Common myeloid progenitor, CD34-positive (primary cell): ENCODE measurements around the gene SWT1.
A peak's percentile ranks its signal among the peaks of the same experiment; 100 is the strongest.

Experiments used
- CTCF ChIA-PET: fragments of 350-600 bp; sonication (Branson Sonifier 250); formaldehyde crosslinking; loops from one replicate; lab custom pipeline; 2021; ENCODE audit warnings: antibody characterized with exemption; lab: Charles Lee
- POLR2A ChIA-PET: fragments of 350-600 bp; sonication (Branson Sonifier 250); formaldehyde crosslinking; loops from one replicate; lab custom pipeline; 2021; ENCODE audit warnings: antibody characterized with exemption; lab: Charles Lee
- DNase-seq, 3 donors: peaks; one replicate each; pipeline versions ENCODE4 v3.0.0 to v3.0.0-alpha.2; 2013
- H3K27ac ChIP-seq, 2 experiments: 1 replicate in 1 of 2; 2 replicates in 1 of 2; pipeline ENCODE4 v1.7.0; 2013; ENCODE audit warnings: inconsistent platforms in 2 of 2, low read length in 2 of 2, mild to moderate bottlenecking in 2 of 2, low read depth in 1 of 2, moderate library complexity in 1 of 2; ENCODE audit not compliant: severe bottlenecking in 2 of 2, insufficient read depth in 1 of 2, poor library complexity in 1 of 2
- H3K27me3 ChIP-seq, 5 experiments: replicated peaks in 2 of 5; 1 replicate in 3 of 5; 2 replicates in 2 of 5; pipeline versions ENCODE4 v1.6.1 to v1.7.0; 2013; ENCODE audit warnings: low read length in 4 of 5, mild to moderate bottlenecking in 2 of 5, moderate library complexity in 2 of 5, inconsistent platforms in 1 of 5; ENCODE audit not compliant: insufficient read depth in 5 of 5, control insufficient read depth in 4 of 5
- H3K36me3 ChIP-seq, 4 experiments: 1 replicate in 2 of 4; 2 replicates in 2 of 4; pipeline versions ENCODE4 v1.6.1 to v1.7.0; 2013; ENCODE audit warnings: low read length in 3 of 4, control low read depth in 1 of 4, mild to moderate bottlenecking in 1 of 4; ENCODE audit not compliant: control insufficient read depth in 4 of 4, insufficient read depth in 4 of 4
- H3K4me1 ChIP-seq, 4 experiments: 1 replicate in 3 of 4; 2 replicates in 1 of 4; pipeline versions ENCODE4 v1.6.1 to v1.7.1; 2013; ENCODE audit warnings: low read length in 3 of 4, mild to moderate bottlenecking in 3 of 4, control low read depth in 1 of 4, inconsistent platforms in 1 of 4, moderate library complexity in 1 of 4; ENCODE audit not compliant: control insufficient read depth in 4 of 4, insufficient read depth in 4 of 4; ENCODE audit errors: control extremely low read depth in 1 of 4
- H3K4me3 ChIP-seq, 7 experiments: 1 replicate in 4 of 7; 2 replicates in 3 of 7; pipeline versions ENCODE4 v1.5.1 to v1.7.0; 2013; ENCODE audit warnings: mild to moderate bottlenecking in 7 of 7, low read length in 6 of 7, moderate library complexity in 6 of 7, inconsistent platforms in 2 of 7, low read depth in 2 of 7, control low read depth in 1 of 7; ENCODE audit not compliant: insufficient read depth in 4 of 7, control insufficient read depth in 1 of 7; ENCODE audit errors: extremely low read depth in 1 of 7
- H3K9me3 ChIP-seq, 5 experiments: 1 replicate in 4 of 5; 2 replicates in 1 of 5; pipeline versions ENCODE4 v1.6.1 to v1.7.1; 2013; ENCODE audit warnings: low read length in 4 of 5, mild to moderate bottlenecking in 2 of 5, inconsistent platforms in 1 of 5, low read depth in 1 of 5, moderate library complexity in 1 of 5; ENCODE audit not compliant: control insufficient read depth in 4 of 5, insufficient read depth in 2 of 5; ENCODE audit errors: control extremely low read depth in 1 of 5
- WGBS: methylation state at CpG from one replicate; pipeline ENCODE4 v1.1.5; 2013; ENCODE audit not compliant: insufficient coverage; 5-methylcytosine and 5-hydroxymethylcytosine counted together

Gene SWT1

DNA sequence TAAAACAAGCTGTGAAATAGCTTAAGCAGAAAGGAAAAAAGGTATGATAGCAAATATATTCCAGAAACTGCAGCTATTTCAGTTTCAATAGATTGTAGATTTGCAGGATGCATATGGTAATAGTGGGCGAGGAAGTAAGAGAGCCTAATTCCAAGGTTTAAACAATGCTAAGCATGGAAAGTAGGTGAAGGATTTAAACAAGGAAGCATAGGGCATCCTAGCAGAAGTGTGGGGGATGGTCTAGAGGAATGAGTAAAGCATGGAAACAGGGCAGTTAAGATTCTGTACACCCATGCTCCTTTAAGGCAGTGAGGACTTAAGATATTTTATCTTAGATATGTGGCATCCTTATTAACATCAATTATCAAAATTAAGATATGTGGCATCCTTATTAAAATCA is 157.4 kb downstream of the SWT1 start:
- Histone ChIP-seq H3K4me3 (peak overlapping the region in 4 of 7 experiments; percentile 62 to 97 (median 94)), H3K4me1 (peaks cover 24 to 42% (median 40%) of the 10 kb centered on the region in 4 experiments), H3K27me3 (no peaks in the 10 kb centered on the region), H3K9me3 (no peaks in the 10 kb centered on the region), H3K27ac (no peak overlapping the region), H3K36me3 (peaks cover 4 to 8% (median 5%) of the 10 kb centered on the region in 4 experiments)
- DNase-seq = no peak
- ChIA-PET POLR2A (interaction anchor here (0.5 to 0.9 kb wide), 2 partner anchors 22 to 308 kb away, joined by 3 read pairs; no protein-coding TSS in a partner anchor), CTCF (interaction anchor here (1.1 to 2.1 kb wide), 3 partner anchors 14 to 367 kb away, joined by 3 to 9 read pairs (median 8); no protein-coding TSS in a partner anchor)
- WGBS = 88% methylated on average over 1 of the region's 1 CpG

- peaks cover 24 to 40% (median 40%) of the 10 kb centered on the region in 4 experiments for H3K4me1 ChIP-seq
- no peaks in the 10 kb centered on the region for H3K27me3 ChIP-seq
- no peaks in the 10 kb centered on the region for H3K9me3 ChIP-seq
- peak overlapping the region in 6 of 7 experiments; percentile 62 to 97 (median 94) for H3K4me3 ChIP-seq
- peaks cover 0 to 4% (median 1%) of the 10 kb centered on the region in 4 experiments for H3K36me3 ChIP-seq
- no peak for DNase-seq
- WGBS = 65% methylated on average over 6 of the region's 8 CpGs
- ChIA-PET CTCF (interaction anchor here (1.1 to 2.0 kb wide), 3 partner anchors 8 to 281 kb away, joined by 3 to 5 read pairs (median 4); no protein-coding TSS in a partner anchor), POLR2A (interaction anchor here (0.8 to 1.0 kb wide), 2 partner anchors 10 to 251 kb away, joined by 3 read pairs; no protein-coding TSS in a partner anchor)
- H3K27ac ChIP-seq = peak overlapping the region; percentile 86 to 93
Measured at GRCh38 chr1:185315445-185316071, 158.6 kb downstream of the SWT1 start.

DNA sequence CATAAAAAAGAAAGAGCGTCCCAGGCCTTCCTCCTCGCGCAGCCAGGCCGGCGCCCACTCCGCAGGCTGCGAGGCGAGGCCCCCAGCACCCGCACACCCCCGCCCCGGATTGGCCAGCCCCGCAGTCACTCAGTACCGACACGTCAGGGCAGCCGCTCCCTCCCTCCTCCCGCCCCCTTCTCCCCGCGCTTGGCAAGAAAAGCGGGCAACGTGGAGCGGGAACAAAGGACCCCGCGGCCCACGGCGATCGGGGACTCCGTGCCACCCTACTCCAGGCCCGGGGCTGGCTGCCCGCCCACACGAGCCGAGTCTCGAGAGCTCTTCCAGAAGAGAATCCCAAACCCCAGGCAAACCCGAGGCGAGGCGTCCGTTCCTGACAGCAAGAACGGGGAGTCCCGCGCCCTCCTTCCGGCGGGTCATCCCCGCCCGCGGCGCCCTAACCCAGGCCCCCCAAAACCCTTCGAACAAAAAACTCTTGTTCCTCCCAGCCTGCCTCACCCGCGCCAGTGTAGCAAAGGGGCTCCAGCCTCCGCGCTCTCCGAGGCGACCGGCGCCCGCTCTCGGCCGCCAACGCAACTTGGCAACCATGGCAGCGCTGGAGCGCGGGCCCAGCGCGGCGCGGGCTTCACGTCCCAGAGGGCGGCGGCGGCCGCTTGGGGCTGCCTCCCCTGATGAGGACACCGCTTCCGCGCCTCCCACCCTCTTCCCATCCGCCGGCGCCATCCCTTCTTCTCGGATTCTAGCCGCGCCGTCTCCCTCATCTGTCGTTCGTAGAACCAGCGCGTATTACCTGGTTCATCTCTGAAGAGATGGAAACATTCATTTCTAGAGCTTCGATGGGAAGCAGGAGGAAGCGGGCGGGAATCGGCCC is 159.4 kb downstream of the SWT1 start:
- POLR2A ChIA-PET = interaction anchor here (0.8 to 1.0 kb wide), 2 partner anchors 11 to 250 kb away, joined by 3 read pairs; no protein-coding TSS in a partner anchor
- CTCF ChIA-PET = interaction anchor here (1.0 to 2.0 kb wide), 6 partner anchors 9 to 364 kb away, joined by 3 to 5 read pairs (median 3); no protein-coding TSS in a partner anchor
- Histone ChIP-seq H3K27ac (peak overlapping the region; percentile 86 to 93), H3K27me3 (no peaks in the 10 kb centered on the region), H3K4me3 (peak overlapping the region; percentile 62 to 98 (median 94)), H3K9me3 (no peaks in the 10 kb centered on the region), H3K36me3 (no peaks in the 10 kb centered on the region), H3K4me1 (peaks cover 24 to 40% (median 40%) of the 10 kb centered on the region in 4 experiments)
- WGBS = under 1% methylated on average over 70 of the region's 88 CpGs
- DNase-seq = peak; percentile 89 to 91 (median 91)

DNA sequence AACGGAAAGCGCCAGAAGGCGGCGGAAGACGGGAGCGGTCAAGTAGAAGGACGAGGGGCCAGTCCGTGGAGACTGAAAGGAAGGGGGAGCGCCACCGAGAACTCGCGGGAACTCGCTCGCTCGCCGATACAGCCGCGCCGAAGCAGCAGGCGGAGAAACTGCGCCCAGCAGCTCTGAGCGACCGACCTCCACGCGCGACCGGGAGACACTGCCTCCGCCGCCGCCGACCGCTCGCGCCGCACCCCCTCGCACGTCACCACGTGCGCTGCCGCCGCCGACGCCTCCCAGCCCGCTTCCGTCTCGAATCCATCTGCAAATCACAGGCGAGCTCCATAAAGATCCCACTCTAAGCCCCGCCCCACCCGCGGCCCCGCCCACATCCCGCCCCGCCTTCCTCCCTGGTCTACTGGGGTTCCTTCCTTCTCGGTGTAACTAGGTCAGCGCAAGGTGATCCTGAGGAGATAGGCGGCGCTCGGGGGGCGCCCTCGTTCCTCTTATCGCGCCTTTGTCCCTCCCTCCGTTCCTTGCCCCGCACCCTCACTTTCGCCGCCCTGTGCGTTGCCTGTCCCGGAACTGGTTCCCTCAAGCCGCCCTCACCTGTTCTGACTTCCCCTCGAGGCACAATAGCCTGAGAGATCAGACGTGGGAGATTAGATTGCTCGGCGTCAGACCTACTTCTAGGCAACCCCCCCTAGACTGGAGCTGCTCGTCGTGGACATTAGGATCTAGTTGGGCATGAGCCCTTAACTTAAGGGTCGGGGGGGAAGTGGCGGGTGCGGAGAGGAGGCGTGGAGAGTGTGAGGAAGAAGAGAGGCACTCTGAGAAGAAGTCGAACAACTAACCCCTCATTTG is 160.3 kb downstream of the SWT1 start, which contains the start of gene IVNS1ABP:
Gene IVNS1ABP, minus strand, starts transcription at position 210 of the 852 bp plus-strand sequence. CDS start 7,750 bp downstream, outside the sequence.
- CTCF ChIA-PET = interaction anchor here (0.5 to 2.2 kb wide), 7 partner anchors 10 to 363 kb away, joined by 3 to 10 read pairs (median 4); no protein-coding TSS in a partner anchor
- WGBS = 0% methylated on average over 55 of the region's 80 CpGs
- peaks cover 24 to 40% (median 40%) of the 10 kb centered on the region in 4 experiments for H3K4me1 ChIP-seq

GRCh38 chr1:185317886-185318310 is 160.9 kb downstream of the SWT1 start:
- peaks cover 24 to 39% (median 34%) of the 10 kb centered on the region in 4 experiments for H3K4me1 ChIP-seq
- WGBS = 10% methylated on average over 7 of the region's 11 CpGs
- H3K4me3 ChIP-seq = peak overlapping the region; percentile 36 to 97 (median 93)
- CTCF ChIA-PET = interaction anchor here (0.5 to 2.2 kb wide), 5 partner anchors 9 to 363 kb away, joined by 3 to 10 read pairs (median 4); no protein-coding TSS in a partner anchor
- H3K9me3 ChIP-seq = no peaks in the 10 kb centered on the region
- H3K36me3 ChIP-seq = no peaks in the 10 kb centered on the region
- DNase-seq = peak; percentile 77 to 94 (median 92)
- H3K27ac ChIP-seq = peak overlapping the region; percentile 62 to 81
- POLR2A ChIA-PET = interaction anchor here (1.2 kb wide), 1 partner anchor 18 kb away, joined by 3 read pairs; no protein-coding TSS in a partner anchor
- H3K27me3 ChIP-seq = no peaks in the 10 kb centered on the region

More for the DNA sequence above, 160.3 kb downstream of the SWT1 start, which contains the start of gene IVNS1ABP:
- no peaks in the 10 kb centered on the region for H3K27me3 ChIP-seq
- peak; percentile 94 to 98 (median 97) for DNase-seq
- H3K36me3 ChIP-seq = no peaks in the 10 kb centered on the region
- peak within 1 kb of the TSS; percentile 69 to 98 (median 94) for H3K4me3 ChIP-seq
- H3K27ac ChIP-seq = peak within 1 kb of the TSS; percentile 86 to 93
- POLR2A ChIA-PET = interaction anchor here (1.2 kb wide), 1 partner anchor 19 kb away, joined by 3 read pairs; no protein-coding TSS in a partner anchor
- H3K9me3 ChIP-seq = no peaks in the 10 kb centered on the region
